ENCODE results near the gene PGBD5.
A peak's percentile ranks its signal among the peaks of the same experiment; 100 is the strongest.

The PGBD5 gene

GRCh38 chr1:230286166-230286889 lies 139.8 kb downstream of the PGBD5 start:
- no peak for DNase-seq (ENCODE audit: extremely low read depth in 1 of 2, low read depth in 1 of 2)

GRCh38 chr1:230285351-230285750 lies 140.8 kb downstream of the PGBD5 start:
- DNase-seq (ENCODE audit: extremely low read depth in 1 of 2, low read depth in 1 of 2): no peak

- DNase-seq (ENCODE audit: extremely low read depth in 1 of 2, low read depth in 1 of 2): no peak
Measured at GRCh38 chr1:230284891-230285290, 141.2 kb downstream of the PGBD5 start.

GRCh38 chr1:230283678-230284077 lies 142.5 kb downstream of the PGBD5 start:
- no peak for DNase-seq (ENCODE audit: extremely low read depth in 1 of 2, low read depth in 1 of 2)

GRCh38 chr1:230282157-230282556 lies 144.0 kb downstream of the PGBD5 start:
- DNase-seq (ENCODE audit: extremely low read depth in 1 of 2, low read depth in 1 of 2): no peak

- DNase-seq (ENCODE audit: extremely low read depth in 1 of 2, low read depth in 1 of 2): no peak
Measured at GRCh38 chr1:230281556-230281955, 144.6 kb downstream of the PGBD5 start.

GRCh38 chr1:230280906-230281413 lies 145.2 kb downstream of the PGBD5 start:
- DNase-seq (ENCODE audit: extremely low read depth in 1 of 2, low read depth in 1 of 2): no peak

- DNase-seq (ENCODE audit: extremely low read depth in 1 of 2, low read depth in 1 of 2): no peak
Measured at GRCh38 chr1:230280054-230280795, 145.9 kb downstream of the PGBD5 start.

- DNase-seq (ENCODE audit: extremely low read depth in 1 of 2, low read depth in 1 of 2): no peak
Measured at GRCh38 chr1:230279583-230279945, 146.6 kb downstream of the PGBD5 start.

- DNase-seq (ENCODE audit: extremely low read depth in 1 of 2, low read depth in 1 of 2): no peak
Measured at GRCh38 chr1:230278871-230279582, 147.1 kb downstream of the PGBD5 start.

GRCh38 chr1:230278376-230278775 lies 147.8 kb downstream of the PGBD5 start:
- DNase-seq (ENCODE audit: extremely low read depth in 1 of 2, low read depth in 1 of 2): no peak

- no peak for DNase-seq (ENCODE audit: extremely low read depth in 1 of 2, low read depth in 1 of 2)
Measured at GRCh38 chr1:230277201-230278025, 148.7 kb downstream of the PGBD5 start.

- DNase-seq (ENCODE audit: extremely low read depth in 1 of 2, low read depth in 1 of 2): no peak
Measured at GRCh38 chr1:230276401-230276800, 149.7 kb downstream of the PGBD5 start.

- no peak for DNase-seq (ENCODE audit: extremely low read depth in 1 of 2, low read depth in 1 of 2)
Measured at GRCh38 chr1:230274254-230274653, 151.9 kb downstream of the PGBD5 start.

- no peak for DNase-seq (ENCODE audit: extremely low read depth in 1 of 2, low read depth in 1 of 2)
Measured at GRCh38 chr1:230273141-230273710, 152.9 kb downstream of the PGBD5 start.

- no peak for DNase-seq (ENCODE audit: extremely low read depth in 1 of 2, low read depth in 1 of 2)
Measured at GRCh38 chr1:230272557-230272956, 153.6 kb downstream of the PGBD5 start.

- DNase-seq (ENCODE audit: extremely low read depth in 1 of 2, low read depth in 1 of 2): no peak
Measured at GRCh38 chr1:230271300-230272035, 154.7 kb downstream of the PGBD5 start.

- DNase-seq (ENCODE audit: extremely low read depth in 1 of 2, low read depth in 1 of 2): peak in 1 of 2 donors; percentile 29
Measured at GRCh38 chr1:230270559-230271281, 155.4 kb downstream of the PGBD5 start.

GRCh38 chr1:230270185-230270558 lies 156.0 kb downstream of the PGBD5 start:
- no peak for DNase-seq (ENCODE audit: extremely low read depth in 1 of 2, low read depth in 1 of 2)
